HG03064 (cell line): Measurements from ENCODE around the gene ACKR3.
A peak's percentile ranks its signal among the peaks of the same experiment; 100 is the strongest.

Experiments
- ATAC-seq: cut with Tn5 transposase; IDR thresholded peaks from one replicate; pipeline ENCODE4 v1.9.1; 2021; ENCODE audit warnings: low read depth; ENCODE audit not compliant: unreplicated experiment

The ACKR3 gene

GRCh38 chr2:236569573-236569973 is at the start of gene ACKR3:
ACKR3 (plus strand) TSS chr2:236569825; CDS start chr2:236580466, 10,641 bp downstream.
- ATAC-seq = peak; percentile 64

- no peak for ATAC-seq
Measured at GRCh38 chr2:236521556-236521955, 48.1 kb upstream of the ACKR3 start.

GRCh38 chr2:236523249-236523648 is 46.4 kb upstream of the ACKR3 start:
- no peak for ATAC-seq

- no peak for ATAC-seq
Measured at GRCh38 chr2:236525411-236525997, 44.1 kb upstream of the ACKR3 start.

- no peak for ATAC-seq
Measured at GRCh38 chr2:236526455-236527158, 43.0 kb upstream of the ACKR3 start.

- ATAC-seq = no peak
Measured at GRCh38 chr2:236527159-236527630, 42.4 kb upstream of the ACKR3 start.

- no peak for ATAC-seq
Measured at GRCh38 chr2:236529606-236530005, 40.0 kb upstream of the ACKR3 start.

GRCh38 chr2:236530512-236530911 is 39.1 kb upstream of the ACKR3 start:
- no peak for ATAC-seq

GRCh38 chr2:236531195-236531594 is 38.4 kb upstream of the ACKR3 start:
- ATAC-seq = no peak

GRCh38 chr2:236531996-236532395 is 37.6 kb upstream of the ACKR3 start:
- no peak for ATAC-seq

GRCh38 chr2:236533343-236533742 is 36.3 kb upstream of the ACKR3 start:
- no peak for ATAC-seq

- ATAC-seq = no peak
Measured at GRCh38 chr2:236535024-236535423, 34.6 kb upstream of the ACKR3 start.

GRCh38 chr2:236536727-236537398 is 32.8 kb upstream of the ACKR3 start:
- no peak for ATAC-seq

GRCh38 chr2:236538242-236538641 is 31.4 kb upstream of the ACKR3 start:
- peak; percentile 48 for ATAC-seq

- no peak for ATAC-seq
Measured at GRCh38 chr2:236541008-236541562, 28.5 kb upstream of the ACKR3 start.

- ATAC-seq = no peak
Measured at GRCh38 chr2:236544362-236544761, 25.3 kb upstream of the ACKR3 start.

- peak; percentile 48 for ATAC-seq
Measured at GRCh38 chr2:236545248-236545658, 24.4 kb upstream of the ACKR3 start.

GRCh38 chr2:236545814-236546480 is 23.7 kb upstream of the ACKR3 start:
- peak; percentile 63 for ATAC-seq

- no peak for ATAC-seq
Measured at GRCh38 chr2:236546561-236547002, 23.0 kb upstream of the ACKR3 start.

GRCh38 chr2:236547725-236548124 is 21.9 kb upstream of the ACKR3 start:
- ATAC-seq = no peak
